NCI-H2107 (cell line): Measurements from ENCODE around the gene TUBB4B.

Experiments
- DNase-seq: peaks from one replicate; lab custom pipeline; 2025; lab: John Stamatoyannopoulos, UW

TUBB4B gene

GRCh38 chr9:137212520-137212919 lies 28.6 kb upstream of the TUBB4B start:
- no peak for DNase-seq

GRCh38 chr9:137213160-137214060 lies 27.7 kb upstream of the TUBB4B start:
- no peak for DNase-seq

- no peak for DNase-seq
Observed at GRCh38 chr9:137214620-137215019, 26.5 kb upstream of the TUBB4B start.

- DNase-seq: no peak
Observed at GRCh38 chr9:137215196-137215986, 25.7 kb upstream of the TUBB4B start.

GRCh38 chr9:137216188-137216965 lies 24.7 kb upstream of the TUBB4B start:
- no peak for DNase-seq

- no peak for DNase-seq
Observed at GRCh38 chr9:137217276-137218211, 23.5 kb upstream of the TUBB4B start.

GRCh38 chr9:137218212-137218753 lies 22.8 kb upstream of the TUBB4B start:
- no peak for DNase-seq

GRCh38 chr9:137218754-137219271 lies 22.3 kb upstream of the TUBB4B start:
- no peak for DNase-seq

- DNase-seq: no peak
Observed at GRCh38 chr9:137219757-137220316, 21.2 kb upstream of the TUBB4B start.

GRCh38 chr9:137220317-137221094 lies 20.6 kb upstream of the TUBB4B start:
- DNase-seq: no peak

- DNase-seq: no peak
Observed at GRCh38 chr9:137221095-137221505, 20.0 kb upstream of the TUBB4B start.

- DNase-seq: no peak
Observed at GRCh38 chr9:137221506-137222111, 19.5 kb upstream of the TUBB4B start.

GRCh38 chr9:137222190-137223077 lies 18.7 kb upstream of the TUBB4B start, which contains the start of gene RNF208:
Gene RNF208, minus strand, starts transcription at chr9:137222240. Its CDS starts 1,028 bp downstream, at chr9:137221212.
- DNase-seq: no peak

GRCh38 chr9:137223078-137223970 lies 17.8 kb upstream of the TUBB4B start:
- DNase-seq: peak; percentile 98

- no peak for DNase-seq
Observed at GRCh38 chr9:137224830-137225694, 16.0 kb upstream of the TUBB4B start, which contains the start of gene CYSRT1. Gene CYSRT1, plus strand, starts transcription at chr9:137225174. Its CDS starts 448 bp downstream, at chr9:137225622.
